HepG2 (cell line): ENCODE data around the gene KRT15. TPM values are rescaled to one million over a fixed set of nuclear protein-coding genes. Genes with fewer than 3 reads are reported as not detected.

Source experiments
- BCL3 ChIP-seq: sonication (generic); formaldehyde crosslinking; IDR thresholded peaks from 2 replicates; pipeline ENCODE4 v1.5.1; 2020; ENCODE audit warnings: mild to moderate bottlenecking, missing genetic modification reagents, moderate library complexity
- ELF3 ChIP-seq: IDR thresholded peaks from 2 replicates; pipeline ENCODE4 v1.6.1; 2016; ENCODE audit warnings: missing genetic modification reagents, missing compliant biosample characterization
- ETV5 ChIP-seq: IDR thresholded peaks from 2 replicates; pipeline ENCODE4 v1.6.1; 2018; ENCODE audit warnings: missing biosample characterization, missing genetic modification reagents, inconsistent platforms, borderline replicate concordance
- FOSL2 ChIP-seq: sonication (generic); formaldehyde crosslinking; IDR thresholded peaks from 2 replicates; pipeline ENCODE4 v1.4.0; 2020; ENCODE audit warnings: missing genetic modification reagents
- KDM1A ChIP-seq: IDR thresholded peaks from 2 replicates; pipeline ENCODE4 v1.6.1; 2016; ENCODE audit warnings: missing compliant biosample characterization
- NRL ChIP-seq: sonication (generic); formaldehyde crosslinking; IDR thresholded peaks from 2 replicates; pipeline ENCODE4 v1.5.0; 2020; ENCODE audit warnings: missing genetic modification reagents, mild to moderate bottlenecking, moderate library complexity, borderline replicate concordance
- POLR2G ChIP-seq: fragments of 200-400 bp; formaldehyde crosslinking; IDR thresholded peaks from 2 replicates; pipeline ENCODE4 v1.6.1; 2018; ENCODE audit warnings: mild to moderate bottlenecking, low read depth, low read length, moderate library complexity
- RXRB ChIP-seq: IDR thresholded peaks from 2 replicates; pipeline ENCODE4 v1.6.1; 2016; ENCODE audit warnings: borderline replicate concordance, missing genetic modification reagents, missing compliant biosample characterization
- STAG1 ChIP-seq: sonication (generic); formaldehyde crosslinking; IDR thresholded peaks from 2 replicates; pipeline ENCODE4 v1.4.0; 2020; ENCODE audit warnings: missing genetic modification reagents
- TARDBP ChIP-seq: sonication (generic); formaldehyde crosslinking; IDR thresholded peaks from 2 replicates; pipeline ENCODE4 v1.8.0; 2022; ENCODE audit warnings: mild to moderate bottlenecking, missing genetic modification reagents
- THAP11 ChIP-seq: IDR thresholded peaks from 2 replicates; pipeline ENCODE4 v1.6.1; 2016; ENCODE audit warnings: missing biosample characterization, missing genetic modification reagents
- XBP1 ChIP-seq: sonication (generic); formaldehyde crosslinking; IDR thresholded peaks from 2 replicates; pipeline ENCODE4 v1.5.0; 2020; ENCODE audit warnings: missing genetic modification reagents
- XRCC5 ChIP-seq: fragments of 200-400 bp; formaldehyde crosslinking; optimal IDR thresholded peaks from 2 replicates; pipeline ENCODE3; 2017; ENCODE audit warnings: mild to moderate bottlenecking, low read length
- ZNF12 ChIP-seq: sonication (generic); formaldehyde crosslinking; IDR thresholded peaks from 2 replicates; pipeline ENCODE4 v1.5.0; 2020; ENCODE audit warnings: missing genetic modification reagents
- ZNF225 ChIP-seq: sonication (generic); formaldehyde crosslinking; IDR thresholded peaks from 2 replicates; pipeline ENCODE4 v1.4.0; 2020; ENCODE audit warnings: mild to moderate bottlenecking, missing genetic modification reagents
- ZNF598 ChIP-seq: sonication (generic); formaldehyde crosslinking; IDR thresholded peaks from 2 replicates; pipeline ENCODE4 v1.5.1; 2020; ENCODE audit warnings: mild to moderate bottlenecking, missing genetic modification reagents, borderline replicate concordance
- ZNF629 ChIP-seq: sonication (generic); formaldehyde crosslinking; conservative IDR thresholded peaks from 2 replicates; pipeline ENCODE4 v1.5.0; 2020; ENCODE audit warnings: missing genetic modification reagents
- ZNF883 ChIP-seq: sonication (generic); formaldehyde crosslinking; IDR thresholded peaks from 2 replicates; pipeline ENCODE4 v1.5.1; 2020; ENCODE audit warnings: mild to moderate bottlenecking, missing genetic modification reagents; ENCODE audit errors: not compliant biosample characterization
- polyA plus RNA-seq, 8 experiments: library from polyadenylated mRNA; depleted of rRNA in 3 of 8; stranded (reverse) in 7 of 8; unstranded in 1 of 8; fragments of >200 nt; fragmentation: Illumina TruSeq in 4 of 8; extraction: Trizol in 4 of 8; gene quantifications; 2 replicates each; pipeline versions ENCODE4 v1.2.1 to v1.2.3, GENCODE V29; 2011 to 2016; ENCODE audit warnings: low read depth in 4 of 8, missing spikeins in 1 of 8, mixed read lengths in 1 of 8; ENCODE audit not compliant: insufficient read depth in 1 of 8
- total RNA-seq, 5 experiments: library from RNA; depleted of rRNA; stranded (reverse); fragments of >200 nt; fragmentation: Illumina TruSeq; extraction: Trizol; gene quantifications; 2 replicates each; pipeline ENCODE4 v1.2.3, GENCODE V29; 2016; ENCODE audit warnings: low read depth in 1 of 5
- TF ChIP-seq, protein P1 (sequence below): sonication (generic); formaldehyde crosslinking; IDR thresholded peaks from 2 replicates; pipeline ENCODE4 v1.5.1; 2020; ENCODE audit warnings: mild to moderate bottlenecking, missing genetic modification reagents, moderate library complexity
- TF ChIP-seq, protein P2 (sequence below): fragments of 450-650 bp; IDR thresholded peaks from 2 replicates; pipeline ENCODE4 v1.6.1; 2017
- TF ChIP-seq, protein P3 (sequence below): sonication (generic); formaldehyde crosslinking; IDR thresholded peaks from 2 replicates; pipeline ENCODE4 v1.5.0; 2020; ENCODE audit warnings: mild to moderate bottlenecking, missing genetic modification reagents, moderate library complexity

The KRT15 gene
- total and polyA plus RNA-seq, 2 of the 13 experiments (the other 11 are each of a cell fraction or from before 2014, with no cell fraction given), result 0.46 to 0.63 TPM

DNA sequence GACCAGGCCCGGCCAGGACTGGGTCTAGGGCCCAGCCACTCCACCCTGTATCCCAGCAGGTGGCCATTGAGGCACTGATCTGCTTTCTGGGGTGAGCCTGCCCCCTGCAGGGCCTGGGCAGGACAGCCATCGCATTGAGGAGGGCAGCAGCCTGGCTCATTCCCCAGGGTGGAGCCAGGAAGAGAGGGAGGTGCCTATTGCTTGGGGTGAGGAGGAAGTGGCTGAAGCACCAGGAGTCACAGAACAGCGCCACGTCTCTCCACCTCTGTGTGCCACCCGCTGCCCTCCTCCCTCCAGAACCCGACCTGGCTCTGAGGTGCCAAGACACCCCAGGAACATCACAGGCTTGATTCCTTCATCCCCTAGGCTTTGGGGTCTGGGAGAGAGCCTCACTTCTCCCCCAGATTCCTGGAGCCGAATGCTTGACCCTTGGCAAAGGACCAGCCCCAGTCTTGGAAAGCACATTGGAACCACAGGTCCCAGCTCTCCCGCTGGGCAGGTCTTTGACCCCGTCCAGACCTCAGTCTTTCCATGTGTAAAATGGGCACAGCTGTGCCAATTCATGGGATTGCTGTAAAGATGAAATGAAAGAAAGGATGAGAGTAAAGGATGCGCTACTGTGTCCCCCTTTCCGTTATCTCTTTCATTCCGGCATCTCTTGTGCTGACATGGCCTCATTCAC, 21.7 kb downstream of the KRT15 start (continued):
- no peak for TF ChIP-seq NRL (CRISPR knock-in tag)
- TF ChIP-seq THAP11 (CRISPR knock-in tag), result no peak
- TF ChIP-seq ELF3 (CRISPR knock-in tag), result peak; percentile 86
- TF ChIP-seq, protein P1, sequence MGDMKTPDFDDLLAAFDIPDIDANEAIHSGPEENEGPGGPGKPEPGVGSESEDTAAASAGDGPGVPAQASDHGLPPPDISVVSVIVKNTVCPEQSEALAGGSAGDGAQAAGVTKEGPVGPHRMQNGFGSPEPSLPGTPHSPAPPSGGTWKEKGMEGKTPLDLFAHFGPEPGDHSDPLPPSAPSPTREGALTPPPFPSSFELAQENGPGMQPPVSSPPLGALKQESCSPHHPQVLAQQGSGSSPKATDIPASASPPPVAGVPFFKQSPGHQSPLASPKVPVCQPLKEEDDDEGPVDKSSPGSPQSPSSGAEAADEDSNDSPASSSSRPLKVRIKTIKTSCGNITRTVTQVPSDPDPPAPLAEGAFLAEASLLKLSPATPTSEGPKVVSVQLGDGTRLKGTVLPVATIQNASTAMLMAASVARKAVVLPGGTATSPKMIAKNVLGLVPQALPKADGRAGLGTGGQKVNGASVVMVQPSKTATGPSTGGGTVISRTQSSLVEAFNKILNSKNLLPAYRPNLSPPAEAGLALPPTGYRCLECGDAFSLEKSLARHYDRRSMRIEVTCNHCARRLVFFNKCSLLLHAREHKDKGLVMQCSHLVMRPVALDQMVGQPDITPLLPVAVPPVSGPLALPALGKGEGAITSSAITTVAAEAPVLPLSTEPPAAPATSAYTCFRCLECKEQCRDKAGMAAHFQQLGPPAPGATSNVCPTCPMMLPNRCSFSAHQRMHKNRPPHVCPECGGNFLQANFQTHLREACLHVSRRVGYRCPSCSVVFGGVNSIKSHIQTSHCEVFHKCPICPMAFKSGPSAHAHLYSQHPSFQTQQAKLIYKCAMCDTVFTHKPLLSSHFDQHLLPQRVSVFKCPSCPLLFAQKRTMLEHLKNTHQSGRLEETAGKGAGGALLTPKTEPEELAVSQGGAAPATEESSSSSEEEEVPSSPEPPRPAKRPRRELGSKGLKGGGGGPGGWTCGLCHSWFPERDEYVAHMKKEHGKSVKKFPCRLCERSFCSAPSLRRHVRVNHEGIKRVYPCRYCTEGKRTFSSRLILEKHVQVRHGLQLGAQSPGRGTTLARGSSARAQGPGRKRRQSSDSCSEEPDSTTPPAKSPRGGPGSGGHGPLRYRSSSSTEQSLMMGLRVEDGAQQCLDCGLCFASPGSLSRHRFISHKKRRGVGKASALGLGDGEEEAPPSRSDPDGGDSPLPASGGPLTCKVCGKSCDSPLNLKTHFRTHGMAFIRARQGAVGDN (CRISPR knock-in tag), result peak; percentile 48
- 0 out of 2 replicates have a peak, but pooled peaks have one; percentile 37 for TF ChIP-seq BCL3 (CRISPR knock-in tag)
- peak; percentile 27; the same call in 1 of the 2 replicates for TF ChIP-seq TARDBP
- TF ChIP-seq KDM1A (CRISPR knock-in tag), result peak; percentile 1
- 0 out of 2 replicates have a peak, but pooled peaks have one; percentile 8 for TF ChIP-seq ZNF12 (CRISPR knock-in tag)
- 0 out of 2 replicates have a peak, but pooled peaks have one; percentile 19 for TF ChIP-seq RXRB
- TF ChIP-seq ZNF883, result peak; percentile 70
- TF ChIP-seq, protein P2, sequence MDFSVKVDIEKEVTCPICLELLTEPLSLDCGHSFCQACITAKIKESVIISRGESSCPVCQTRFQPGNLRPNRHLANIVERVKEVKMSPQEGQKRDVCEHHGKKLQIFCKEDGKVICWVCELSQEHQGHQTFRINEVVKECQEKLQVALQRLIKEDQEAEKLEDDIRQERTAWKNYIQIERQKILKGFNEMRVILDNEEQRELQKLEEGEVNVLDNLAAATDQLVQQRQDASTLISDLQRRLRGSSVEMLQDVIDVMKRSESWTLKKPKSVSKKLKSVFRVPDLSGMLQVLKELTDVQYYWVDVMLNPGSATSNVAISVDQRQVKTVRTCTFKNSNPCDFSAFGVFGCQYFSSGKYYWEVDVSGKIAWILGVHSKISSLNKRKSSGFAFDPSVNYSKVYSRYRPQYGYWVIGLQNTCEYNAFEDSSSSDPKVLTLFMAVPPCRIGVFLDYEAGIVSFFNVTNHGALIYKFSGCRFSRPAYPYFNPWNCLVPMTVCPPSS, result no peak
- TF ChIP-seq ZNF225 (CRISPR knock-in tag), result no peak
- peak; percentile 98 for TF ChIP-seq ZNF629 (CRISPR knock-in tag)
- peak; percentile 89 for TF ChIP-seq STAG1 (CRISPR knock-in tag)
- TF ChIP-seq FOSL2, result peak; percentile 27; the same call in 1 of the 2 replicates
- TF ChIP-seq ETV5 (CRISPR knock-in tag), result 0 out of 2 replicates have a peak, but pooled peaks have one; percentile 15
- TF ChIP-seq, protein P3, sequence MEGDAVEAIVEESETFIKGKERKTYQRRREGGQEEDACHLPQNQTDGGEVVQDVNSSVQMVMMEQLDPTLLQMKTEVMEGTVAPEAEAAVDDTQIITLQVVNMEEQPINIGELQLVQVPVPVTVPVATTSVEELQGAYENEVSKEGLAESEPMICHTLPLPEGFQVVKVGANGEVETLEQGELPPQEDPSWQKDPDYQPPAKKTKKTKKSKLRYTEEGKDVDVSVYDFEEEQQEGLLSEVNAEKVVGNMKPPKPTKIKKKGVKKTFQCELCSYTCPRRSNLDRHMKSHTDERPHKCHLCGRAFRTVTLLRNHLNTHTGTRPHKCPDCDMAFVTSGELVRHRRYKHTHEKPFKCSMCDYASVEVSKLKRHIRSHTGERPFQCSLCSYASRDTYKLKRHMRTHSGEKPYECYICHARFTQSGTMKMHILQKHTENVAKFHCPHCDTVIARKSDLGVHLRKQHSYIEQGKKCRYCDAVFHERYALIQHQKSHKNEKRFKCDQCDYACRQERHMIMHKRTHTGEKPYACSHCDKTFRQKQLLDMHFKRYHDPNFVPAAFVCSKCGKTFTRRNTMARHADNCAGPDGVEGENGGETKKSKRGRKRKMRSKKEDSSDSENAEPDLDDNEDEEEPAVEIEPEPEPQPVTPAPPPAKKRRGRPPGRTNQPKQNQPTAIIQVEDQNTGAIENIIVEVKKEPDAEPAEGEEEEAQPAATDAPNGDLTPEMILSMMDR (CRISPR knock-in tag), result peak; percentile 93
- no peak for TF ChIP-seq POLR2G
- TF ChIP-seq XRCC5, result peak; percentile 50
- TF ChIP-seq ZNF598 (CRISPR knock-in tag), result 0 out of 2 replicates have a peak, but pooled peaks have one; percentile 48
- TF ChIP-seq XBP1, result no peak
